HL-60 (cell line): ENCODE results near the gene HMCES.

Source experiments
- CTCF ChIP-seq: IDR thresholded peaks from one replicate; pipeline ENCODE4 v1.5.1; 2011; ENCODE audit warnings: low read length, control low read depth, inconsistent platforms; ENCODE audit not compliant: insufficient read depth
- POLR2AphosphoS5 ChIP-seq: IDR thresholded peaks from 2 replicates; pipeline ENCODE4 v1.6.1; 2012; ENCODE audit warnings: low read depth

DNA sequence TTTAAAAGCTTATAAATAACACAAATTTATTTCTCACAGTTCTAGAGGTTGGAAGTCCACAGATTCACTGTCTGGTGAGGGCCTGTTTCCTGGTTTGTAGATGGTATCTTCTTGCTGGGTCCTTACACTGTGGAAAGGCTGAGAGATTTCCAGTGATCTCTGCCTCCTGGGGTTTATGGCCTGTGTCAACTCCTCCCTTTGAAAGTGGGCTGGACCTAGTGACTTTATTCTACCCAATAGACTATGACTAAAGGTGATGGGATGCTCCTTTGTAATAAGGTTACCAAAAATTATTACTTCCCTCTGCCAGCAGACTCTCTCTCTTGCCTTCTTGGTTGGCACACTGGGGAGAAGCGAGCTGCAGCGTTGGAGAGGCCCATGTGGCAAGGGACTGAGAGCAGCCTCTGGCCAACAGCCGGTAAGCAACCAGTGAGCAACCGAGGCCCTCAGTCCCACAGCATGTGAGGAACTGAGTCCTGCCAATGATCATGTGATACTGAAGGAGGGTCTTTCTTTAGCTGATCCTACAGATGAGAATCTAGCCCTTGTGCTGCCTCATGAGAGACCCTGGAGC, 43.2 kb upstream of the HMCES start:
- TF ChIP-seq CTCF (no peak), POLR2AphosphoS5 (no peak)
